T-helper 2 cell treated with Interferon-gamma antibody and Interleukin-4, amounts not matched to agents 5 μg/mL and 100 μg/mL, for 36 hours (primary cell): Measurements from ENCODE around the gene RAB4B.

Source experiments
- DNase-seq: peaks from one replicate; pipeline ENCODE4 v3.0.0; 2021; ENCODE audit warnings: low spot score
- H3K27ac Mint-ChIP-seq: one replicate; pipeline ENCODE4 v1.8.0; 2021; ENCODE audit warnings: mild to moderate bottlenecking, mixed read lengths
- H3K27me3 Mint-ChIP-seq: one replicate; pipeline ENCODE4 v1.8.0; 2021; ENCODE audit warnings: low read depth, mixed read lengths
- H3K36me3 Mint-ChIP-seq: one replicate; pipeline ENCODE4 v1.8.0; 2021; ENCODE audit warnings: low read depth, mixed read lengths
- H3K4me1 Mint-ChIP-seq: one replicate; pipeline ENCODE4 v1.8.0; 2021; ENCODE audit warnings: low read depth, mixed read lengths
- H3K4me3 Mint-ChIP-seq: one replicate; pipeline ENCODE4 v1.8.0; 2022; ENCODE audit warnings: mild to moderate bottlenecking, moderate library complexity, mixed read lengths
- H3K9me3 Mint-ChIP-seq: one replicate; pipeline ENCODE4 v1.8.0; 2021; ENCODE audit warnings: mixed read lengths

Gene RAB4B

GRCh38 chr19:40742886-40743285 lies 35.2 kb upstream of the RAB4B start:
- H3K4me3 Mint-ChIP-seq = no peak overlapping the region
- no peak overlapping the region for H3K27ac Mint-ChIP-seq
- no peak for DNase-seq

GRCh38 chr19:40743926-40744325 lies 34.1 kb upstream of the RAB4B start:
- Mint-ChIP-seq H3K27ac (no peak overlapping the region), H3K27me3 (no peaks in the 10 kb centered on the region), H3K4me3 (no peak overlapping the region), H3K9me3 (no peaks in the 10 kb centered on the region), H3K4me1 (peaks cover 5% of the 10 kb centered on the region), H3K36me3 (peaks cover under 1% of the 10 kb centered on the region)
- DNase-seq = no peak

More at GRCh38 chr19:40742886-40743285, 35.2 kb upstream of the RAB4B start:
- Mint-ChIP-seq H3K9me3 (no peaks in the 10 kb centered on the region), H3K4me1 (peaks cover 3% of the 10 kb centered on the region), H3K27me3 (no peaks in the 10 kb centered on the region), H3K36me3 (peaks cover 4% of the 10 kb centered on the region)

- no peak overlapping the region for H3K27ac Mint-ChIP-seq
- no peaks in the 10 kb centered on the region for H3K9me3 Mint-ChIP-seq
- H3K36me3 Mint-ChIP-seq = peaks cover 2% of the 10 kb centered on the region
- H3K4me1 Mint-ChIP-seq = peaks cover 14% of the 10 kb centered on the region
- no peak overlapping the region for H3K4me3 Mint-ChIP-seq
- H3K27me3 Mint-ChIP-seq = no peaks in the 10 kb centered on the region
- DNase-seq = no peak
These were observed 33.3 kb upstream of the RAB4B start for GRCh38 chr19:40744554-40745401.

GRCh38 chr19:40745402-40745780 lies 32.7 kb upstream of the RAB4B start:
- Mint-ChIP-seq H3K36me3 (peaks cover 8% of the 10 kb centered on the region), H3K9me3 (no peaks in the 10 kb centered on the region), H3K27me3 (no peaks in the 10 kb centered on the region), H3K4me1 (peaks cover 19% of the 10 kb centered on the region), H3K4me3 (no peak overlapping the region), H3K27ac (no peak overlapping the region)
- no peak for DNase-seq

- no peak overlapping the region for H3K27ac Mint-ChIP-seq
- H3K36me3 Mint-ChIP-seq = peaks cover 21% of the 10 kb centered on the region
- H3K4me1 Mint-ChIP-seq = peaks cover 20% of the 10 kb centered on the region
- H3K9me3 Mint-ChIP-seq = no peaks in the 10 kb centered on the region
- H3K27me3 Mint-ChIP-seq = no peaks in the 10 kb centered on the region
- no peak for DNase-seq
- no peak overlapping the region for H3K4me3 Mint-ChIP-seq
These were observed 30.5 kb upstream of the RAB4B start for GRCh38 chr19:40747536-40747935.

GRCh38 chr19:40750058-40750873 lies 27.8 kb upstream of the RAB4B start, which contains the start of gene ACTMAP:
Gene ACTMAP (minus strand): TSS chr19:40750477. CDS start chr19:40749803, 674 bp downstream.
- H3K27ac Mint-ChIP-seq = peak within 1 kb of the TSS; percentile 99
- H3K9me3 Mint-ChIP-seq = no peaks in the 10 kb centered on the region
- no peaks in the 10 kb centered on the region for H3K27me3 Mint-ChIP-seq
- peaks cover 33% of the 10 kb centered on the region for H3K4me1 Mint-ChIP-seq
- H3K36me3 Mint-ChIP-seq = peaks cover 38% of the 10 kb centered on the region
- peak within 1 kb of the TSS; percentile 98 for H3K4me3 Mint-ChIP-seq
- peak; percentile 99 for DNase-seq

- Mint-ChIP-seq H3K4me3 (peak within 1 kb of the TSS; percentile 98), H3K4me1 (peaks cover 40% of the 10 kb centered on the region), H3K9me3 (no peaks in the 10 kb centered on the region), H3K36me3 (peaks cover 44% of the 10 kb centered on the region), H3K27me3 (no peaks in the 10 kb centered on the region), H3K27ac (peak within 1 kb of the TSS; percentile 99)
- peak; percentile 96 for DNase-seq
These were observed 27.0 kb upstream of the RAB4B start, which contains the start of gene SNRPA for GRCh38 chr19:40750874-40751537. Gene SNRPA (plus strand): TSS chr19:40751203. CDS start chr19:40751409, 206 bp downstream.

GRCh38 chr19:40752257-40752781 lies 25.7 kb upstream of the RAB4B start:
- peak overlapping the region; percentile 99 for H3K27ac Mint-ChIP-seq
- peaks cover 47% of the 10 kb centered on the region for H3K4me1 Mint-ChIP-seq
- H3K36me3 Mint-ChIP-seq = peaks cover 57% of the 10 kb centered on the region
- H3K9me3 Mint-ChIP-seq = no peaks in the 10 kb centered on the region
- H3K4me3 Mint-ChIP-seq = peak overlapping the region; percentile 98
- DNase-seq = no peak
- H3K27me3 Mint-ChIP-seq = no peaks in the 10 kb centered on the region

- peaks cover 38% of the 10 kb centered on the region for H3K4me1 Mint-ChIP-seq
- H3K27me3 Mint-ChIP-seq = no peaks in the 10 kb centered on the region
- DNase-seq = peak; percentile 76
These were observed 23.3 kb upstream of the RAB4B start for GRCh38 chr19:40754611-40755247.

GRCh38 chr19:40755248-40755624 lies 22.8 kb upstream of the RAB4B start:
- no peak overlapping the region for H3K27ac Mint-ChIP-seq

More at GRCh38 chr19:40754611-40755247, 23.3 kb upstream of the RAB4B start:
- H3K9me3 Mint-ChIP-seq = no peaks in the 10 kb centered on the region
- peaks cover 71% of the 10 kb centered on the region for H3K36me3 Mint-ChIP-seq
- peak overlapping the region; percentile 80 for H3K27ac Mint-ChIP-seq
- H3K4me3 Mint-ChIP-seq = peak overlapping the region; percentile 88

GRCh38 chr19:40755791-40756190 lies 22.3 kb upstream of the RAB4B start:
- peak overlapping the region; percentile 31 for H3K27ac Mint-ChIP-seq
- peaks cover 32% of the 10 kb centered on the region for H3K4me1 Mint-ChIP-seq
- peak overlapping the region; percentile 23 for H3K4me3 Mint-ChIP-seq
- H3K27me3 Mint-ChIP-seq = no peaks in the 10 kb centered on the region
- H3K36me3 Mint-ChIP-seq = peaks cover 74% of the 10 kb centered on the region
- H3K9me3 Mint-ChIP-seq = no peaks in the 10 kb centered on the region
- no peak for DNase-seq

More at GRCh38 chr19:40755248-40755624, 22.8 kb upstream of the RAB4B start:
- no peaks in the 10 kb centered on the region for H3K9me3 Mint-ChIP-seq
- H3K4me1 Mint-ChIP-seq = peaks cover 33% of the 10 kb centered on the region
- peak overlapping the region; percentile 88 for H3K4me3 Mint-ChIP-seq
- peaks cover 70% of the 10 kb centered on the region for H3K36me3 Mint-ChIP-seq
- DNase-seq = no peak
- no peaks in the 10 kb centered on the region for H3K27me3 Mint-ChIP-seq

GRCh38 chr19:40756502-40757110 lies 21.4 kb upstream of the RAB4B start:
- H3K4me1 Mint-ChIP-seq = peaks cover 36% of the 10 kb centered on the region
- peak; percentile 26 for DNase-seq

GRCh38 chr19:40758491-40758890 lies 19.6 kb upstream of the RAB4B start:
- H3K9me3 Mint-ChIP-seq = no peaks in the 10 kb centered on the region
- no peak overlapping the region for H3K4me3 Mint-ChIP-seq
- H3K4me1 Mint-ChIP-seq = peaks cover 37% of the 10 kb centered on the region
- H3K36me3 Mint-ChIP-seq = peaks cover 80% of the 10 kb centered on the region
- DNase-seq = no peak
- H3K27ac Mint-ChIP-seq = peak overlapping the region; percentile 31
- no peaks in the 10 kb centered on the region for H3K27me3 Mint-ChIP-seq

More at GRCh38 chr19:40756502-40757110, 21.4 kb upstream of the RAB4B start:
- peak overlapping the region; percentile 23 for H3K4me3 Mint-ChIP-seq
- H3K9me3 Mint-ChIP-seq = no peaks in the 10 kb centered on the region
- H3K27ac Mint-ChIP-seq = peak overlapping the region; percentile 34
- H3K27me3 Mint-ChIP-seq = no peaks in the 10 kb centered on the region
- peaks cover 74% of the 10 kb centered on the region for H3K36me3 Mint-ChIP-seq
